T-helper 1 cell treated with Interleukin-12 subunit alpha and Interleukin-12 subunit beta and Interleukin-4 antibody, amounts not matched to agents 30 μg/mL and 1 μg/mL, for 36 hours (primary cell): Measurements from ENCODE around the gene SLMAP.
"Not testable (repeated sequence)": the region's sequence is repeated elsewhere in the genome, so short reads cannot be mapped to it uniquely, and the experiment has no call there.

Source experiments
- H3K27ac Mint-ChIP-seq: one replicate; pipeline ENCODE4 v1.8.0; 2021; ENCODE audit warnings: mild to moderate bottlenecking, mixed read lengths
- H3K27me3 Mint-ChIP-seq: one replicate; pipeline ENCODE4 v1.8.0; 2021; ENCODE audit warnings: low read depth, mixed read lengths
- H3K36me3 Mint-ChIP-seq: one replicate; pipeline ENCODE4 v1.8.0; 2021; ENCODE audit warnings: low read depth, mixed read lengths
- H3K4me1 Mint-ChIP-seq: one replicate; pipeline ENCODE4 v1.8.0; 2021; ENCODE audit warnings: low read depth, mixed read lengths
- H3K4me3 Mint-ChIP-seq: one replicate; pipeline ENCODE4 v1.8.0; 2021; ENCODE audit warnings: mild to moderate bottlenecking, moderate library complexity, mixed read lengths
- H3K9me3 Mint-ChIP-seq: one replicate; pipeline ENCODE4 v1.8.0; 2021; ENCODE audit warnings: mixed read lengths

SLMAP gene

DNA sequence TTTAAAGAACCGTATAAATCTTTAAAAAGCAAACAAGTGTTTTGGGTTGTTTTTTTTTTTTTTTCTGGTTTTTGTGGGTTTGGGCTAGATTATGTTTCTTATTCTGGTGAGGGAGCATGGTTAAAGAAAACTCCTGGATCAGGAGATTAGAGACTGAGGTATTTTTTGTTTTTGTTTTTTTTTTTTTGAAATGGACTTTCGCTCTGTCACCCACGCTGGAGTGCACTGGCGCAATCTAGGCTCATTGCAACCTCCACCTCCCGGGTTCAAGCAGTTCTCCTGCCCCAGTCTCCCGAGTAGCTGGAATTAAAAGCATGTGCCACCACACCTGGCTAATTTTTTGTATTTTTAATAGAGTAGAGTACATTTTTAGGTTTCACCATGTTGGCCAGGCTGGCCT is 95.2 kb downstream of the SLMAP start:
- no peaks in the 10 kb centered on the region for H3K27me3 Mint-ChIP-seq
- peaks cover 5% of the 10 kb centered on the region for H3K36me3 Mint-ChIP-seq
- no peak overlapping the region for H3K27ac Mint-ChIP-seq
- H3K4me1 Mint-ChIP-seq = no peaks in the 10 kb centered on the region
- H3K9me3 Mint-ChIP-seq = no peaks in the 10 kb centered on the region
- no peak overlapping the region for H3K4me3 Mint-ChIP-seq

DNA sequence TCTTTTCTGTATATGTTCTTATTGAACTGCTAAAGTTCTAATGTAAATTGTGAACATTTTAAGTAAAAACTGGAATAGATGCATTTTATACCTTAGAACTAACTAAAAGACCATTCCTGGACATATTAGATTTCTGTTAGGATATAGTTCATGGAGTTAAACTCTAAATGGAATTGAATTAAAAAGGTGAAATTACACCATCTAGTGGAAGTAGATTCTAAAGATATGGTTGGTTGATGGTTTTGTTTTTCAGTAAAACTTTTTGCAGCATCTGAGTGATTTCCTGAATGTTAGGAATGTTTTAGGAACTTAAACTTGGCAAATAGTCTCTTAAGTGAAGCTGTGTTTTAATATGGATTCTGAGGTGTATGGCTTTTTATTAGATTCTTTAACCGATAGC is 96.8 kb downstream of the SLMAP start:
- Mint-ChIP-seq H3K27me3 (no peaks in the 10 kb centered on the region), H3K4me3 (no peak overlapping the region), H3K9me3 (no peaks in the 10 kb centered on the region), H3K4me1 (no peaks in the 10 kb centered on the region), H3K27ac (no peak overlapping the region), H3K36me3 (peaks cover 5% of the 10 kb centered on the region)

DNA sequence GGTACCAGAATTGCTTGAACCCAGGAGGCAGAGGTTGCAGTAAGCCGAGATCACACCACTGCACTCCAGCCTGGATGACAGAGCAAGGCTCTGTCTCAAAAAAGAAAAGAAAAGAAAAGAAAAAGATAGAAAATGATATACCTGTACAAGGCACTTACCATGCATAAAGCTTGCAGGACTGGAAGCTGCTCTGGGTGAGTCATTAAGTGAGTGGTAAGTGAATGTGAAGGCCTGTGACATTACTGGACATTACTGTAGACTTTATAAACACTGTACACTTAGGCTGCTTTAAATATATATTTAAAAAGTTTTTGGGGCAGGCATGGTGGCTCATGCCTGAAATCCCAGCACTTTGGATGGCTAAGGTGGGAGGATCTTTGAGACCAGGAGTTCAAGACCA is 99.2 kb downstream of the SLMAP start:
- no peaks in the 10 kb centered on the region for H3K4me1 Mint-ChIP-seq
- no peaks in the 10 kb centered on the region for H3K9me3 Mint-ChIP-seq
- no peak overlapping the region for H3K27ac Mint-ChIP-seq
- H3K4me3 Mint-ChIP-seq = no peak overlapping the region
- H3K27me3 Mint-ChIP-seq = no peaks in the 10 kb centered on the region
- peaks cover 8% of the 10 kb centered on the region for H3K36me3 Mint-ChIP-seq

DNA sequence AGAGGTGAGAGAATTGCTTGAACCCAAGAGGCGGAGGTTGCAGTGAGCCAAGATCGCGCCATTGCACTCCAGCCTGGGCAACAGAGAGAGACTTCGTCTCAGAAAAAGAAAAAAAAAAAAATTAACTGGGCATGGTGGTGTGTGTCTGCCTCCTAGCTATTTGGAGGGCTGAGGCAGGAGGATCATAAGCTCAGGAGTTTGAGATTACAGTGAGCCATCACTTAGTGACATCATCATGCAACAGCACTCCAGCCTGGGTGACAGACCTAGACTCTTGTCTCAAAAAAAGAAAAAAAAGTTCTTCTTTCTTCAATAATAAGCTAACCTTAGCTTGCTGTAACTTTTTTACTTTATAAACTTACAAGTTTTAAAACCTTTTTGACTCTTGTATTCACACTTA is 99.8 kb downstream of the SLMAP start:
- no peak overlapping the region for H3K27ac Mint-ChIP-seq
- H3K27me3 Mint-ChIP-seq = no peaks in the 10 kb centered on the region
- peaks cover 8% of the 10 kb centered on the region for H3K36me3 Mint-ChIP-seq
- no peak overlapping the region for H3K4me3 Mint-ChIP-seq
- H3K4me1 Mint-ChIP-seq = no peaks in the 10 kb centered on the region
- no peaks in the 10 kb centered on the region for H3K9me3 Mint-ChIP-seq

DNA sequence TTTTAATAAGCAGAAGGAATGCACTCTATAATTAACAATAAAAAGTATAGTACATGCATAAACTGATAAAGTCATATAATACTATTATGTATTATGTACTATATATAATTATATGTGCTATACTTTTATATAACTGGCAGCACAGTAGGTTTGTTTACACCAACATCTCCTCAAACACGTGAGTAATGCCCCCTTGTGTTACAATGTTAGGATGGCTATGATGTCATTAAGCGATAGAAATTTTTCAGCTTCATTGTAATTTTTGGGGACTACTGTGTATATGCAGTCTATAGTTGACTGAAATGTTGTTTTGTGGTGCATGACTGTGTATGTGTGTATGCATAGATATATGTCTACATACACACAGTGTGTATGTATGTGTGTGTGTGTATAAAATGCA is 100.6 kb downstream of the SLMAP start:
- Mint-ChIP-seq H3K9me3 (no peaks in the 10 kb centered on the region), H3K4me3 (no peak overlapping the region), H3K27ac (no peak overlapping the region), H3K27me3 (no peaks in the 10 kb centered on the region), H3K4me1 (no peaks in the 10 kb centered on the region), H3K36me3 (peaks cover 10% of the 10 kb centered on the region)

DNA sequence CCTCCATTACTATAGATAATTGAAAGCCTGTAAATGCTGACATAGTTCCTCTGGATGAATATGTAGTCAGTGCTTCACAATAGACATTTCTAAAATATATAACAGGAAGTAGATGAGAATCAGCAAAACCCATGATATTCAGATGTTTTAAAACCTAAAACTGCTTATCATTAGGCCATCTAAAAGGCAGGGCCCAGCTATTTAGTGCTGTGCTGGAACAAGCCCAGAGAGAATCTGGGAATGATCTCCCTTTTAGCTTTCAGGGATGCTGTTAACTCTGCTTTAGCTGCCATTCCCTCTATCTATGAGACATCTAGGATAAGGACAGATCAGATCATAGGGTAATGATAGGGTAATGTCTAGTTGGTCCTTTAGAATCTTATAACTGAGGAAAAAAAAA is 106.8 kb downstream of the SLMAP start:
- peaks cover 1% of the 10 kb centered on the region for H3K4me1 Mint-ChIP-seq
- no peaks in the 10 kb centered on the region for H3K27me3 Mint-ChIP-seq
- H3K4me3 Mint-ChIP-seq = no peak overlapping the region
- H3K27ac Mint-ChIP-seq = no peak overlapping the region
- H3K9me3 Mint-ChIP-seq = no peaks in the 10 kb centered on the region
- peaks cover 31% of the 10 kb centered on the region for H3K36me3 Mint-ChIP-seq

DNA sequence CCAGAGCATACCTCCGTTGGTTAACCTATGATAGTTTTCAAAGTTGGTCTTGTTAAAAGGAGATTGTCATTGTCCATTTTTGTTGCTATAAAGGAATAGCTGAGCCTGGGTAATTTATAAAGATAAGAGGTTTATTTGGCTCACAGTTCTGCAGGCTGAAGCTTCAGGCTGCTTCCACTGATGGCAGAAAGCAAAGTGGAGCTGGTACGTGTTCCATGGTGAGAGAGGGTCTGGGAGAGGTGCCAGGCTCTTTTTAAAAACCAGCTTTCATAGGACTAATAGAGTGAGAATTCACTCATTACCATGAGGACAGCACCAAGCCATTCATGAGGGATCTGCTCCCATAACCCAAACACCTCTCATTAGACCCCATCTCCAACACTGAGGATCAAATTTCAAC is 107.3 kb downstream of the SLMAP start:
- Mint-ChIP-seq H3K4me1 (peaks cover 1% of the 10 kb centered on the region), H3K27me3 (no peaks in the 10 kb centered on the region), H3K4me3 (no peak overlapping the region), H3K36me3 (peaks cover 29% of the 10 kb centered on the region), H3K9me3 (no peaks in the 10 kb centered on the region), H3K27ac (no peak overlapping the region)

DNA sequence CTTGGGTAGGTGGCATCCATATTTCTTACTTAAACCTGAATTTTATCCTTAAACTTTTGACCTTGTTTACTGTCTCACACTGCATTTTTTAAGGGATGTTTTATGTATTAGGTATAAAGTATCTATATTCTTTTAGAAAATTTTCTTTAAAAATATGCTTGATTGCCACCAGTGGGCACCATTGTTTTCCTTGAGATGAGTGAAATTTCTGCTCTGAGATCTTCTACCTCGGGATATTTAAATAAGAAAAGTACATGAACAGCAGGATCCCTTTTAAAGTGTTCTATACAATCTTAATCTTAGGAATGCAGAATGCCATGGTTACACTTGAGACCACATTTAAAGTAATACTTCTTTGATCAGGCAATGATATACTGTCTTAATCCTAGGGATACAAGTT is 108.7 kb downstream of the SLMAP start:
- H3K27me3 Mint-ChIP-seq = no peaks in the 10 kb centered on the region
- H3K4me1 Mint-ChIP-seq = peaks cover 1% of the 10 kb centered on the region
- H3K27ac Mint-ChIP-seq = no peak overlapping the region
- H3K9me3 Mint-ChIP-seq = no peaks in the 10 kb centered on the region
- H3K4me3 Mint-ChIP-seq = no peak overlapping the region
- peaks cover 27% of the 10 kb centered on the region for H3K36me3 Mint-ChIP-seq

DNA sequence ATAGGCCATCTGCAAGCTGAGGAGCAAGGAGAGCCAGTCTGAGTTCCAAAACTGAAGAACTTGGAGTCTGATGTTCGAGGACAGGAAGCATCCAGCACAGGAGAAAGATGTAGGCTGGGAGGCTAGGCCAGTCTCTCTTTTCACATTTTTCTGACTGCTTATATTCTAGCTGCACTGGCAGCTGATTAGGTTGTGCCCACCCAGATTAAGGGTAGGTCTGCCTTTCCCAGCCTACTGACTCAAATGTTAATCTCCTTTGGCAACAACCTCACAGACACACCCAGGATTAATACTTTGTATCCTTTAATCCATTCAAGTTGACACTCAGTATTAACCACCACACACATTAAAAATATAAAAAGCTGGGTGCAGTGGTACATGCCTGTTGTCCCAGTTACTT is 113.0 kb downstream of the SLMAP start:
- H3K9me3 Mint-ChIP-seq, H3K27ac Mint-ChIP-seq, H3K4me3 Mint-ChIP-seq, H3K27me3 Mint-ChIP-seq, H3K4me1 Mint-ChIP-seq: not testable (repeated sequence)
- peaks cover 20% of the 10 kb centered on the region for H3K36me3 Mint-ChIP-seq

DNA sequence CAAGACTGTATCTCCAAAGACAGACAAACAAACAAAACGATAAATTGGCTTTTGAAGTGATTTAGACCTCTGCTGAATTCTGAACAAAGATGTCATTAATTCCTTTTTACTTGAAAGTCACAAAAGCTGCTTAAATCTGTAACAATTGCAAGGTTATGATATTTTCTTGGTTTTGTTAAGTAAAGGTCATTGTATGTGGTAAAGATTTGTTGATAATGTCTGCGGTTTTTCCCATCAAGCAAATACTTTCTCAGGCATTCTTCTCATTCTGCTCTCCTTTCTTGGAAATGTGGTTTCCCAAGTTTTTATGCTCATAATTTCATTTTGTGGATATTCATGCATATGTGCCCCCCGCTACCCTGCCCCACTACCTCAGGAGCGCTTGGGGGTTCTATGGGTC is 116.5 kb downstream of the SLMAP start:
- peaks cover 2% of the 10 kb centered on the region for H3K4me1 Mint-ChIP-seq
- no peaks in the 10 kb centered on the region for H3K27me3 Mint-ChIP-seq
- peaks cover 9% of the 10 kb centered on the region for H3K36me3 Mint-ChIP-seq
- H3K4me3 Mint-ChIP-seq = no peak overlapping the region
- no peak overlapping the region for H3K27ac Mint-ChIP-seq
- H3K9me3 Mint-ChIP-seq = no peaks in the 10 kb centered on the region

DNA sequence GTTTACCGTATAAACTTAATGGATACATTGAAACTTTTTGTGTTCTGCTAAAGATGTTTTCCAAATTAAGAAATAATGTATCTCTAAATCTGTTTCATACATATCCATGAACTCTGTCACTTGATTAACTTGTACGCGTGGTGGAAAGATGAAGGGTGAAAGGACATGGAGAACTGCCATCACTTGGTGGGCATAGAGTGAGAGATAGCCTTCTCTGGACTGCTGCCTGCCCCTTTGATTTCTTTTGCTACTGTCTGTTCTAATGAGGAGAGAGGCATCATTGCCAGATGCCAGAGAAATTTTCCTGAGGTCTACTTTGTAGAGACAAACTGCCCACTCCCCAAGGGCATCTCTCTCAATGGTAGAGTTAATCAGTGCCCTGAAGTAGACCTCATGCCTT is 120.5 kb downstream of the SLMAP start:
- H3K4me1 Mint-ChIP-seq = peaks cover 3% of the 10 kb centered on the region

DNA sequence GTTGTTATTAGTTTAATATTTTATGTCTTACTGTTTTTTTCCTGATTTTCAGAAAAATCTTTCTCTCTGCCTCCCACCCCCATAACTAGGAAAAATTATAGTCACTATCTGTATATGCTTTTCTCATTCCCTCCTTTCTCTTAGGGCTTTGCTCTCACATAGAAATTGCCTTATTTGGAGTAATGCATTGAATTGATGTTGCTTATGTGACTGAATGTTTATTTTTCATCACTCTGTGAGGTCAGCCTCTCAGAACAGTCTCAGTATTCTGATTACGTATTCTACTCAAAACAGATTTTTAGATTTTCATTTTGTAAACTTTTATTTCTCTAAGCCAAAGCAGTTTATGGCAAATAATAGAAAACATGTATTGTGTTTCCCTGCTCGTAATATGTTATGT is 121.0 kb downstream of the SLMAP start:
- Mint-ChIP-seq H3K9me3 (no peaks in the 10 kb centered on the region), H3K27ac (no peak overlapping the region), H3K4me1 (peaks cover 3% of the 10 kb centered on the region), H3K36me3 (peaks cover 9% of the 10 kb centered on the region), H3K27me3 (no peaks in the 10 kb centered on the region), H3K4me3 (no peak overlapping the region)

More for the DNA sequence above, 120.5 kb downstream of the SLMAP start:
- Mint-ChIP-seq H3K36me3 (peaks cover 9% of the 10 kb centered on the region), H3K27ac (no peak overlapping the region), H3K9me3 (no peaks in the 10 kb centered on the region), H3K4me3 (no peak overlapping the region), H3K27me3 (no peaks in the 10 kb centered on the region)

DNA sequence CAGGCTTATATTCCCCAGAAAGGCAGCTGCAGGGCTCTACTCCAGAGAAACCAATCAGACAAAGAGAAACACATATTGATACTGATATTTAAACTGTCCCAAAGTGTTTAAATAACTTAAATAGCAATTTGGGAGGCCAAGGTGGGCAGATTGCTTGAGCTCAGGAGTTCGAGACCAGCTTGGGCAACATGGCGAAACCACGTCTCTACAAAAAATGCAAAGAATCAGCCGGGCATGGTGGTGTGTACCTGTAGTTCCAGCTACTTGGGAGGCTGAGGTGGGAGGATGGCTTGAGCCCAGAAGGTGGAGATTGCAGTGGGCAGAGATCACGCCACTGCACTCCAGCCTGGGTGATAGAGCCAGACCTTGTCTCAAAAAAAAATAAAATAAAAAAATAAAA is 128.3 kb downstream of the SLMAP start:
- H3K27ac Mint-ChIP-seq, H3K27me3 Mint-ChIP-seq, H3K9me3 Mint-ChIP-seq, H3K4me3 Mint-ChIP-seq, H3K36me3 Mint-ChIP-seq, H3K4me1 Mint-ChIP-seq: not testable (repeated sequence)

DNA sequence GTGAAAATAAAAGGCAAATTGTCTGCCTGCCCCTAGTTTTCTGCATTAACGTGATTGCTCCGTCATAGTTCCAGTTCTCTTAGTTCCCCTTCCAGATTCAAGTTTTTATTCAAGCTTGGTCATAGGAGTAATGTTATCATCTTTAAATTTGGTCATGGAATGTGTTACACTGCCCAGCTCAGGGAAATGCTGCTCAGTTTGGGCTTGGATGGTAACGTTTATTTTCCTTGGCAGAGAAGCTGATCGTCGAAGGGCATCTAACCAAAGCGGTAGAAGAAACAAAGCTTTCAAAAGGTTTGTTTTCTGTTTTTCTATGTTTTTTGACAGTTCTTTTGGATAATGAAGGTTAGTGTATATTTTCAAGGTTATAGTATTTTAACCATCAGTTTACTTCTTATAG is 133.7 kb downstream of the SLMAP start:
- Mint-ChIP-seq H3K4me1 (peaks cover under 1% of the 10 kb centered on the region), H3K36me3 (peaks cover 11% of the 10 kb centered on the region), H3K27ac (no peak overlapping the region)

DNA sequence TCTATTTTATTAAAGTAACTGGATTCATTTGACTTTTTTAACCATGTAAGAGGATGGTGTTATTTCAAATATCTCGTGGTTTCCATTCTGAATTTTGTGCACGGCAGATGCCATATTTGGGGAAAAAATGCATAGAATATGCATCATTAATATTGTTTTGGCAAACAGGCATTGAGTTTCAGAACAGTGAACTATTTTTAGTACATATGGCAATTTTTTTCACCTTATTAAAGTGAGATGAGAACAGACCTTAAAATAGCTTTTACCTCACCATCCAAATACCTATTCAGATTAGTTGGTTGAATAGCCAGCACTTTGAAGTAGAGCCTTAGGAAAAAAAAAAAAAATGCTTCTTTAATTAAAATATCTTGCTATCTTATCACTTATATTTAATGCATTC is 134.8 kb downstream of the SLMAP start:
- peaks cover 10% of the 10 kb centered on the region for H3K36me3 Mint-ChIP-seq
- H3K4me1 Mint-ChIP-seq = no peaks in the 10 kb centered on the region
- no peaks in the 10 kb centered on the region for H3K27me3 Mint-ChIP-seq
- no peaks in the 10 kb centered on the region for H3K9me3 Mint-ChIP-seq
- no peak overlapping the region for H3K4me3 Mint-ChIP-seq
- no peak overlapping the region for H3K27ac Mint-ChIP-seq

More for the DNA sequence above, 133.7 kb downstream of the SLMAP start:
- Mint-ChIP-seq H3K27me3 (no peaks in the 10 kb centered on the region), H3K4me3 (no peak overlapping the region), H3K9me3 (no peaks in the 10 kb centered on the region)

DNA sequence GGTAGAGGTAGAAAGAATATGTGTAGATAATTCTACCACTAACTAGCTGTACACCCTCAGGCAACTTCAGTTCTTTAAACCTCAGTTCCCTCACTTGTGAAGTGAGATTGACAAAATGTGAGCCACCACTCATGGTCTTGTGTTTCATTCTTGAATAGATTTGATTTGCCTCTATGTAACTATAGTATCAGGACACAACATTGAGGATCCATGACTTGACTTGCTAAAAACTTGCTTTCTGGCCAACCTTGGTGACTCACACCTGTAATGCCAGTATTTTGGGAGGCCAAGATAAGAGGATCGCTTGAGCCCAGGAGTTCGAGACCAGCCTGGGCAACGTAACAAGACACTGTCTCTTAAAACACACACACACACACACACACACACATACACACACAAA is 136.3 kb downstream of the SLMAP start:
- Mint-ChIP-seq H3K4me3 (no peak overlapping the region), H3K4me1 (no peaks in the 10 kb centered on the region), H3K27me3 (no peaks in the 10 kb centered on the region), H3K27ac (no peak overlapping the region), H3K9me3 (no peaks in the 10 kb centered on the region), H3K36me3 (peaks cover 7% of the 10 kb centered on the region)
